ENCODE results near the gene ABHD11.

DNA sequence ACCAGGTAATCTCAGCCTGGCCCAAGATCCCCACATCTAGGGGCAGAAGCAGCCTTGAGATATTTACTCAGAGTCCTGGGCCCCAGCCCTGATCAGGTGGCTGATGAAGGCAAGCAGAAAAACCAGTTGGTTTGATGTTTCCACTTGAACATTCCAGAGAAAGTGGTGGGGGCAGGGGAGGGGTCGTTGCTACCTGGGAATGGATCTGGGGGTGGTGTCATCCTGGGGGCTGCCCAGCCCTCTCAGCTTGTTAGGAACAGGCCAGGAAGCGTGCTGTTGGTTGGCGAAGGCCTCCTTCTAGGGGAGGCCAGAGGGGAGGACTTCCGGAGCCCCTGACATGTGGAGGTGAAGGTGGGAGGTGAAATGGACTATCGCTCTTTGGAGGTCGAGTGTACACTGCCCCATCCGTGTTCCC, 3.7 kb upstream of the ABHD11 start:
- TF ChIP-seq, protein P1, sequence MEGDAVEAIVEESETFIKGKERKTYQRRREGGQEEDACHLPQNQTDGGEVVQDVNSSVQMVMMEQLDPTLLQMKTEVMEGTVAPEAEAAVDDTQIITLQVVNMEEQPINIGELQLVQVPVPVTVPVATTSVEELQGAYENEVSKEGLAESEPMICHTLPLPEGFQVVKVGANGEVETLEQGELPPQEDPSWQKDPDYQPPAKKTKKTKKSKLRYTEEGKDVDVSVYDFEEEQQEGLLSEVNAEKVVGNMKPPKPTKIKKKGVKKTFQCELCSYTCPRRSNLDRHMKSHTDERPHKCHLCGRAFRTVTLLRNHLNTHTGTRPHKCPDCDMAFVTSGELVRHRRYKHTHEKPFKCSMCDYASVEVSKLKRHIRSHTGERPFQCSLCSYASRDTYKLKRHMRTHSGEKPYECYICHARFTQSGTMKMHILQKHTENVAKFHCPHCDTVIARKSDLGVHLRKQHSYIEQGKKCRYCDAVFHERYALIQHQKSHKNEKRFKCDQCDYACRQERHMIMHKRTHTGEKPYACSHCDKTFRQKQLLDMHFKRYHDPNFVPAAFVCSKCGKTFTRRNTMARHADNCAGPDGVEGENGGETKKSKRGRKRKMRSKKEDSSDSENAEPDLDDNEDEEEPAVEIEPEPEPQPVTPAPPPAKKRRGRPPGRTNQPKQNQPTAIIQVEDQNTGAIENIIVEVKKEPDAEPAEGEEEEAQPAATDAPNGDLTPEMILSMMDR (conservative IDR thresholded peaks at IDR 0.05) = no peak
- TF ChIP-seq EZH2 (IDR thresholded peaks at IDR 0.05; ENCODE audit: low read depth) = no peak

Measured in PC-9 (cell line).